B cell (primary cell): ENCODE results near the gene HELLS.

Experiments used
- EZH2 ChIP-seq: IDR thresholded peaks from 2 replicates; pipeline ENCODE4 v1.6.1; 2012; ENCODE audit warnings: borderline replicate concordance, low read depth, mild to moderate bottlenecking, moderate library complexity, low read length; ENCODE audit not compliant: insufficient read depth, poor library complexity, severe bottlenecking
- TF ChIP-seq, protein P1 (sequence below): fragments of 200-600 bp; IDR thresholded peaks from one replicate; pipeline ENCODE4 v1.8.0; 2022; ENCODE audit warnings: antibody characterized with exemption, mild to moderate bottlenecking

DNA sequence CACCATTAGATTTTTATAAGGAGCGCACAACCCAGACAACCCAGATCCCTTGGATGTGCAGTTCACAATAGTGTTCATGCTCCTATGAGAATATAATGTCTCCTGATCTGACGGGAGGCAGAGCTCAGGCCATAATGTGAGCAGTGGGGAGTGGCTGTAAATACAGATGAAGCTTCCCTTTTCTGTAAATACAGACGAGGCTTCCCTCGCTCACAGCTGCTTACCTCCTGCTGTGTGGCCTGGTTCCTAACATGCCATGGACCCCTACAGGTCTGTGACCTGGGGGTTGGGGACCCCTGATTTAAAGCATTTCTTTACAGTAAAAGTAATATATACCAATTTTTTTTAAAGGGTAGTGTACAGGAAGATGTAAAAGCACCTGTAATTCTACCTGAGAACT lies 33.2 kb downstream of the HELLS start:
- TF ChIP-seq EZH2 = no peak
- TF ChIP-seq, protein P1, sequence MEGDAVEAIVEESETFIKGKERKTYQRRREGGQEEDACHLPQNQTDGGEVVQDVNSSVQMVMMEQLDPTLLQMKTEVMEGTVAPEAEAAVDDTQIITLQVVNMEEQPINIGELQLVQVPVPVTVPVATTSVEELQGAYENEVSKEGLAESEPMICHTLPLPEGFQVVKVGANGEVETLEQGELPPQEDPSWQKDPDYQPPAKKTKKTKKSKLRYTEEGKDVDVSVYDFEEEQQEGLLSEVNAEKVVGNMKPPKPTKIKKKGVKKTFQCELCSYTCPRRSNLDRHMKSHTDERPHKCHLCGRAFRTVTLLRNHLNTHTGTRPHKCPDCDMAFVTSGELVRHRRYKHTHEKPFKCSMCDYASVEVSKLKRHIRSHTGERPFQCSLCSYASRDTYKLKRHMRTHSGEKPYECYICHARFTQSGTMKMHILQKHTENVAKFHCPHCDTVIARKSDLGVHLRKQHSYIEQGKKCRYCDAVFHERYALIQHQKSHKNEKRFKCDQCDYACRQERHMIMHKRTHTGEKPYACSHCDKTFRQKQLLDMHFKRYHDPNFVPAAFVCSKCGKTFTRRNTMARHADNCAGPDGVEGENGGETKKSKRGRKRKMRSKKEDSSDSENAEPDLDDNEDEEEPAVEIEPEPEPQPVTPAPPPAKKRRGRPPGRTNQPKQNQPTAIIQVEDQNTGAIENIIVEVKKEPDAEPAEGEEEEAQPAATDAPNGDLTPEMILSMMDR = no peak
